Keratinocyte (primary cell): ENCODE results near the gene GJA4. TPM values are rescaled to one million over a fixed set of nuclear protein-coding genes. Genes with fewer than 3 reads are reported as not detected.

Experiments used
- DNase-seq: peaks from one replicate; pipeline ENCODE4 v3.0.0-alpha.2; 2011; ENCODE audit warnings: low read depth, missing footprints, low spot score
- FAIRE-seq: peaks from 2 replicates; lab custom pipeline; 2011; peaks lifted over from hg19 to GRCh38; lab: Jason Lieb, UNC
- H2AFZ ChIP-seq: 2 replicates; pipeline ENCODE4 v1.6.0; 2012; ENCODE audit warnings: low read length, control low read depth, inconsistent platforms; ENCODE audit not compliant: control insufficient read depth
- H3K27ac ChIP-seq: 2 replicates; pipeline ENCODE4 v1.5.1; 2011; ENCODE audit warnings: low read length; ENCODE audit not compliant: control insufficient read depth, insufficient read depth
- H3K27me3 ChIP-seq: 3 replicates; pipeline ENCODE4 v1.6.0; 2011; ENCODE audit warnings: low read length; ENCODE audit not compliant: control insufficient read depth, insufficient read depth; ENCODE audit errors: extremely low read depth
- H3K36me3 ChIP-seq, 2 experiments: 2 replicates in 1 of 2; 3 replicates in 1 of 2; pipeline ENCODE4 v1.5.1; 2011; ENCODE audit warnings: low read length in 2 of 2, mild to moderate bottlenecking in 1 of 2; ENCODE audit not compliant: control insufficient read depth in 2 of 2, insufficient read depth in 2 of 2; ENCODE audit errors: extremely low read depth in 1 of 2
- H3K4me1 ChIP-seq: 3 replicates; pipeline ENCODE4 v1.5.1; 2011; ENCODE audit warnings: low read length; ENCODE audit not compliant: control insufficient read depth, insufficient read depth; ENCODE audit errors: extremely low read depth
- H3K4me2 ChIP-seq: 3 replicates; pipeline ENCODE4 v1.6.0; 2011; ENCODE audit warnings: low read depth, low read length; ENCODE audit not compliant: control insufficient read depth, insufficient read depth; ENCODE audit errors: extremely low read depth
- H3K4me3 ChIP-seq, 3 experiments: fragments of 200-600 bp in 1 of 3; sonication (generic) in 1 of 3; 2 replicates in 2 of 3; 3 replicates in 1 of 3; pipeline ENCODE4 v1.5.1; 2011 to 2016; ENCODE audit warnings: low read length in 3 of 3, mild to moderate bottlenecking in 3 of 3, control low read depth in 2 of 3, inconsistent platforms in 1 of 3, low read depth in 1 of 3, mixed read lengths in 1 of 3, mixed run types in 1 of 3, moderate library complexity in 1 of 3; ENCODE audit not compliant: control insufficient read depth in 2 of 3, insufficient read depth in 2 of 3; ENCODE audit errors: extremely low read depth in 1 of 3
- H3K79me2 ChIP-seq: 2 replicates; pipeline ENCODE4 v1.6.0; 2012; ENCODE audit warnings: low read length; ENCODE audit not compliant: control insufficient read depth, insufficient read depth
- H3K9ac ChIP-seq: 3 replicates; pipeline ENCODE4 v1.6.0; 2011; ENCODE audit warnings: low read length; ENCODE audit not compliant: control insufficient read depth, insufficient read depth; ENCODE audit errors: extremely low read depth
- H3K9me1 ChIP-seq: 3 replicates; pipeline ENCODE4 v1.6.0; 2011; ENCODE audit warnings: low read length; ENCODE audit not compliant: control insufficient read depth, insufficient read depth; ENCODE audit errors: extremely low read depth
- H3K9me3 ChIP-seq: 2 replicates; pipeline ENCODE4 v1.5.1; 2012; ENCODE audit warnings: low read depth, low read length; ENCODE audit not compliant: control insufficient read depth
- H4K20me1 ChIP-seq: 3 replicates; pipeline ENCODE4 v1.6.0; 2011; ENCODE audit warnings: low read length; ENCODE audit not compliant: control insufficient read depth, insufficient read depth; ENCODE audit errors: extremely low read depth
- CTCF ChIP-seq, 3 experiments: IDR thresholded peaks in 1 of 3; conservative IDR thresholded peaks in 1 of 3; optimal IDR thresholded peaks in 1 of 3; 2 replicates in 2 of 3; 3 replicates in 1 of 3; pipeline versions ENCODE3 to v1.5.1; 2011; ENCODE audit warnings: low read length in 3 of 3, mild to moderate bottlenecking in 3 of 3, moderate library complexity in 2 of 3, control low read depth in 1 of 3, inconsistent platforms in 1 of 3; ENCODE audit not compliant: insufficient read depth in 2 of 3; ENCODE audit errors: extremely low read depth in 1 of 3
- EZH2 ChIP-seq: IDR thresholded peaks from one replicate; pipeline ENCODE4 v1.6.1; 2012; ENCODE audit warnings: inconsistent platforms, mild to moderate bottlenecking, low read length, moderate library complexity
- dilution Hi-C: fragments of 300-500 bp; cut with MboI; formaldehyde crosslinking; loops from one replicate; pipeline ENCODE4 v1.7.0; 2020; ENCODE audit warnings: low sequenced_read_pairs; ENCODE audit not compliant: extremely low pct_ligation_motif_present
- polyA plus RNA-seq, 5 experiments: library from polyadenylated mRNA; depleted of rRNA in 3 of 5; stranded (reverse) in 3 of 5; stranded (forward) in 1 of 5; unstranded in 1 of 5; fragments of >200 nt; gene quantifications; 1 replicate in 1 of 5; 2 replicates in 3 of 5; 3 replicates in 1 of 5; pipeline versions ENCODE4 v1.2.1 to v1.2.3, GENCODE V29; 2011 to 2012; ENCODE audit warnings: missing spikeins in 2 of 5, low read depth in 1 of 5, low replicate concordance in 1 of 5

Gene GJA4
- polyA plus RNA-seq, 1 donor (not counting 4 experiments of a cell fraction or from before 2014, with no cell fraction given), result not detected

- Histone ChIP-seq H3K9me3 (peaks cover 1% of the 10 kb centered on the region), H3K27ac (no peak overlapping the region), H4K20me1 (no peaks in the 10 kb centered on the region), H3K4me1 (no peaks in the 10 kb centered on the region), H3K4me3 (no peak overlapping the region), H2AFZ (no peak overlapping the region), H3K79me2 (no peaks in the 10 kb centered on the region), H3K36me3 (no peaks in the 10 kb centered on the region), H3K4me2 (no peak overlapping the region), H3K9me1 (no peaks in the 10 kb centered on the region), H3K27me3 (no peaks in the 10 kb centered on the region), H3K9ac (no peak overlapping the region)
- dilution Hi-C loops, result no loop called here
- no peak for DNase-seq
- FAIRE-seq, result no peak
- TF ChIP-seq CTCF (optimal IDR thresholded peaks at IDR 0.05 in 1 of 3, IDR thresholded peaks at IDR 0.05 in 1 of 3, conservative IDR thresholded peaks at IDR 0.05 in 1 of 3; ENCODE audit: extremely low read depth in 1 of 3, insufficient read depth in 2 of 3, low read length in 3 of 3) (no peak), EZH2 (no peak)
Measured at GRCh38 chr1:34747638-34747941, 45.2 kb upstream of the GJA4 start.

- FAIRE-seq, result no peak
- no peak overlapping the region for H2AFZ ChIP-seq
- DNase-seq, result no peak
- dilution Hi-C loops, result no loop called here
- H3K27ac ChIP-seq, result no peak overlapping the region
- TF ChIP-seq CTCF (optimal IDR thresholded peaks at IDR 0.05 in 1 of 3, IDR thresholded peaks at IDR 0.05 in 1 of 3, conservative IDR thresholded peaks at IDR 0.05 in 1 of 3; ENCODE audit: extremely low read depth in 1 of 3, insufficient read depth in 2 of 3, low read length in 3 of 3) (no peak), EZH2 (no peak)
- no peaks in the 10 kb centered on the region for H4K20me1 ChIP-seq
- no peak overlapping the region for H3K4me2 ChIP-seq
- no peaks in the 10 kb centered on the region for H3K27me3 ChIP-seq
- peaks cover 16% of the 10 kb centered on the region for H3K4me1 ChIP-seq
- no peaks in the 10 kb centered on the region for H3K36me3 ChIP-seq
- H3K4me3 ChIP-seq, result no peak overlapping the region
- no peak overlapping the region for H3K9ac ChIP-seq
- no peaks in the 10 kb centered on the region for H3K9me1 ChIP-seq
- H3K79me2 ChIP-seq, result peaks cover 4% of the 10 kb centered on the region
- H3K9me3 ChIP-seq, result peaks cover 5% of the 10 kb centered on the region
Measured at GRCh38 chr1:34749992-34750391, 42.8 kb upstream of the GJA4 start.
